HepG2 (cell line): Measurements from ENCODE around the gene BRMS1. TPM values are rescaled to one million over a fixed set of nuclear protein-coding genes. Genes with fewer than 3 reads are reported as not detected.
A peak's percentile ranks its signal among the peaks of the same experiment; 100 is the strongest.

Experiments
- ASH2L ChIP-seq: fragments of 300-600, 200-600 bp; sonication (generic); IDR thresholded peaks from 2 replicates; pipeline ENCODE4 v1.7.0; 2017; ENCODE audit warnings: low read depth, mild to moderate bottlenecking, moderate library complexity, mixed read lengths, low read length; ENCODE audit not compliant: insufficient read length
- BRD4 ChIP-seq: sonication (generic); formaldehyde crosslinking; IDR thresholded peaks from 2 replicates; pipeline ENCODE4 v1.4.0; 2020; ENCODE audit warnings: missing genetic modification reagents
- CC2D1A ChIP-seq: sonication (generic); formaldehyde crosslinking; IDR thresholded peaks from 2 replicates; pipeline ENCODE4 v1.8.1; 2023; ENCODE audit warnings: mild to moderate bottlenecking, missing genetic modification reagents
- FOXJ3 ChIP-seq: sonication (generic); formaldehyde crosslinking; IDR thresholded peaks from 2 replicates; pipeline ENCODE4 v1.4.0; 2020; ENCODE audit warnings: missing genetic modification reagents, mild to moderate bottlenecking, borderline replicate concordance
- KAT2B ChIP-seq: fragments of 150-350 bp; IDR thresholded peaks from 2 replicates; pipeline ENCODE4 v1.6.1; 2014; ENCODE audit warnings: low read depth, low read length, borderline replicate concordance
- MLLT10 ChIP-seq: sonication (generic); formaldehyde crosslinking; IDR thresholded peaks from 2 replicates; pipeline ENCODE4 v1.4.0; 2020; ENCODE audit warnings: missing genetic modification reagents
- MTERF4 ChIP-seq: sonication (generic); formaldehyde crosslinking; IDR thresholded peaks from 2 replicates; pipeline ENCODE4 v1.8.0; 2023; ENCODE audit warnings: mild to moderate bottlenecking, missing genetic modification reagents
- SSRP1 ChIP-seq: IDR thresholded peaks from 2 replicates; pipeline ENCODE4 v1.6.1; 2016; ENCODE audit warnings: control low read depth
- THAP9 ChIP-seq: sonication (generic); formaldehyde crosslinking; IDR thresholded peaks from 2 replicates; pipeline ENCODE4; 2020; ENCODE audit warnings: missing genetic modification reagents, mild to moderate bottlenecking, borderline replicate concordance
- ZBTB21 ChIP-seq: sonication (generic); formaldehyde crosslinking; IDR thresholded peaks from 2 replicates; pipeline ENCODE4 v1.4.0; 2020; ENCODE audit warnings: missing genetic modification reagents
- ZNF619 ChIP-seq: sonication (generic); formaldehyde crosslinking; IDR thresholded peaks from 2 replicates; pipeline ENCODE4 v1.4.0; 2020; ENCODE audit warnings: mild to moderate bottlenecking, missing genetic modification reagents
- ZSCAN25 ChIP-seq: sonication (generic); formaldehyde crosslinking; IDR thresholded peaks from 2 replicates; pipeline ENCODE4 v1.8.0; 2022; ENCODE audit warnings: mild to moderate bottlenecking, missing genetic modification reagents
- ZSCAN30 ChIP-seq: sonication (generic); formaldehyde crosslinking; IDR thresholded peaks from 2 replicates; pipeline ENCODE4 v1.5.0; 2020; ENCODE audit warnings: mild to moderate bottlenecking, missing genetic modification reagents
- ZSCAN5A ChIP-seq: sonication (generic); formaldehyde crosslinking; IDR thresholded peaks from 2 replicates; pipeline ENCODE4 v1.8.0; 2022; ENCODE audit warnings: mild to moderate bottlenecking, missing genetic modification reagents, borderline replicate concordance
- polyA plus RNA-seq, 8 experiments: library from polyadenylated mRNA; depleted of rRNA in 3 of 8; stranded (reverse) in 7 of 8; unstranded in 1 of 8; fragments of >200 nt; fragmentation: Illumina TruSeq in 4 of 8; extraction: Trizol in 4 of 8; gene quantifications; 2 replicates each; pipeline versions ENCODE4 v1.2.1 to v1.2.3, GENCODE V29; 2011 to 2016; ENCODE audit warnings: low read depth in 4 of 8, missing spikeins in 1 of 8, mixed read lengths in 1 of 8; ENCODE audit not compliant: insufficient read depth in 1 of 8
- total RNA-seq, 5 experiments: library from RNA; depleted of rRNA; stranded (reverse); fragments of >200 nt; fragmentation: Illumina TruSeq; extraction: Trizol; gene quantifications; 2 replicates each; pipeline ENCODE4 v1.2.3, GENCODE V29; 2016; ENCODE audit warnings: low read depth in 1 of 5
- TF ChIP-seq, protein P1 (sequence below): sonication (generic); formaldehyde crosslinking; IDR thresholded peaks from 2 replicates; pipeline ENCODE4 v1.4.0; 2020; ENCODE audit warnings: missing genetic modification reagents, borderline replicate concordance
- TF ChIP-seq, protein P2 (sequence below): sonication (generic); formaldehyde crosslinking; IDR thresholded peaks from 2 replicates; pipeline ENCODE4 v1.8.0; 2022; ENCODE audit warnings: missing genetic modification reagents, mild to moderate bottlenecking, inconsistent platforms, borderline replicate concordance
- TF ChIP-seq, protein P3 (sequence below): sonication (generic); formaldehyde crosslinking; IDR thresholded peaks from 2 replicates; pipeline ENCODE4 v1.8.0; 2022; ENCODE audit warnings: missing genetic modification reagents, low read depth, mild to moderate bottlenecking, borderline replicate concordance

The BRMS1 gene
- total and polyA plus RNA-seq, 2 of the 13 experiments (the other 11 are each of a cell fraction or from before 2014, with no cell fraction given) = 15.8 to 55.7 TPM

GRCh38 chr11:66311965-66312548, 32.8 kb downstream of the BRMS1 start (continued):
- TF ChIP-seq, protein P1, sequence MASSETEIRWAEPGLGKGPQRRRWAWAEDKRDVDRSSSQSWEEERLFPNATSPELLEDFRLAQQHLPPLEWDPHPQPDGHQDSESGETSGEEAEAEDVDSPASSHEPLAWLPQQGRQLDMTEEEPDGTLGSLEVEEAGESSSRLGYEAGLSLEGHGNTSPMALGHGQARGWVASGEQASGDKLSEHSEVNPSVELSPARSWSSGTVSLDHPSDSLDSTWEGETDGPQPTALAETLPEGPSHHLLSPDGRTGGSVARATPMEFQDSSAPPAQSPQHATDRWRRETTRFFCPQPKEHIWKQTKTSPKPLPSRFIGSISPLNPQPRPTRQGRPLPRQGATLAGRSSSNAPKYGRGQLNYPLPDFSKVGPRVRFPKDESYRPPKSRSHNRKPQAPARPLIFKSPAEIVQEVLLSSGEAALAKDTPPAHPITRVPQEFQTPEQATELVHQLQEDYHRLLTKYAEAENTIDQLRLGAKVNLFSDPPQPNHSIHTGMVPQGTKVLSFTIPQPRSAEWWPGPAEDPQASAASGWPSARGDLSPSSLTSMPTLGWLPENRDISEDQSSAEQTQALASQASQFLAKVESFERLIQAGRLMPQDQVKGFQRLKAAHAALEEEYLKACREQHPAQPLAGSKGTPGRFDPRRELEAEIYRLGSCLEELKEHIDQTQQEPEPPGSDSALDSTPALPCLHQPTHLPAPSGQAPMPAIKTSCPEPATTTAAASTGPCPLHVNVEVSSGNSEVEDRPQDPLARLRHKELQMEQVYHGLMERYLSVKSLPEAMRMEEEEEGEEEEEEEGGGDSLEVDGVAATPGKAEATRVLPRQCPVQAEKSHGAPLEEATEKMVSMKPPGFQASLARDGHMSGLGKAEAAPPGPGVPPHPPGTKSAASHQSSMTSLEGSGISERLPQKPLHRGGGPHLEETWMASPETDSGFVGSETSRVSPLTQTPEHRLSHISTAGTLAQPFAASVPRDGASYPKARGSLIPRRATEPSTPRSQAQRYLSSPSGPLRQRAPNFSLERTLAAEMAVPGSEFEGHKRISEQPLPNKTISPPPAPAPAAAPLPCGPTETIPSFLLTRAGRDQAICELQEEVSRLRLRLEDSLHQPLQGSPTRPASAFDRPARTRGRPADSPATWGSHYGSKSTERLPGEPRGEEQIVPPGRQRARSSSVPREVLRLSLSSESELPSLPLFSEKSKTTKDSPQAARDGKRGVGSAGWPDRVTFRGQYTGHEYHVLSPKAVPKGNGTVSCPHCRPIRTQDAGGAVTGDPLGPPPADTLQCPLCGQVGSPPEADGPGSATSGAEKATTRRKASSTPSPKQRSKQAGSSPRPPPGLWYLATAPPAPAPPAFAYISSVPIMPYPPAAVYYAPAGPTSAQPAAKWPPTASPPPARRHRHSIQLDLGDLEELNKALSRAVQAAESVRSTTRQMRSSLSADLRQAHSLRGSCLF (CRISPR knock-in tag) = no peak
- no peak for TF ChIP-seq FOXJ3 (CRISPR knock-in tag)
- TF ChIP-seq SSRP1 (CRISPR knock-in tag) = peak; percentile 77; the same call in 1 of the 2 replicates
- no peak for TF ChIP-seq MLLT10 (CRISPR knock-in tag)
- peak; percentile 65; the same call in 1 of the 2 replicates for TF ChIP-seq ZNF619
- 0 out of 2 replicates have a peak, but pooled peaks have one; percentile 29 for TF ChIP-seq BRD4
- peak; percentile 44 for TF ChIP-seq ASH2L
- TF ChIP-seq, protein P2, sequence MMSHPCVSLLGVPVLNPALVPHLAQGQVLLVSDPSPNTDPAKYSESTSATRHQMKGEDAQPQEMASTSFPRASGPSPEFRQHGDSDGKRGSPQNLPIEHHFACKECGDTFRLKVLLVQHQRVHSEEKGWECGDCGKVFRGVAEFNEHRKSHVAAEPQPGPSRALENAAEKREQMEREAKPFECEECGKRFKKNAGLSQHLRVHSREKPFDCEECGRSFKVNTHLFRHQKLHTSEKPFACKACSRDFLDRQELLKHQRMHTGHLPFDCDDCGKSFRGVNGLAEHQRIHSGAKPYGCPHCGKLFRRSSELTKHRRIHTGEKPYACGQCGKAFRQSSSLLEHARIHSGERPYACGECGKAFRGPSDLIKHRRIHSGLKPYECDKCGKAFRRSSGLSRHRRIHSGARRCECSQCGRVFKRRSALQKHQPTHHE (CRISPR knock-in tag) = peak; percentile 51; the same call in 1 of the 2 replicates
- peak; percentile 30; the same call in 1 of the 2 replicates for TF ChIP-seq ZSCAN25 (CRISPR knock-in tag)
- peak; percentile 76; the same call in 1 of the 2 replicates for TF ChIP-seq ZSCAN5A
- TF ChIP-seq ZSCAN30 (CRISPR knock-in tag) = no peak
- no peak for TF ChIP-seq KAT2B
- TF ChIP-seq MTERF4 (CRISPR knock-in tag) = no peak
- no peak for TF ChIP-seq ZBTB21
- peak; percentile 85 for TF ChIP-seq THAP9 (CRISPR knock-in tag)
- TF ChIP-seq CC2D1A (CRISPR knock-in tag) = no peak
- TF ChIP-seq, protein P3, sequence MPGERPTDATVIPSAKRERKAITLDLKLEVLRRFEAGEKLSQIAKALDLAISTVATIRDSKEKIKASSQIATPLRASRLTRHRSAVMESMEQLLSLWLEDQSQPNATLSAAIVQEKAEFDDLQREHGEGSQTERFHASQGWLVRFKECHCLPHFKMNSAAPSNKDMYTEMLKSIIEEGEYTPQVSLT = 0 out of 2 replicates have a peak, but pooled peaks have one; percentile 25
